Loucy (cell line): ENCODE measurements around the gene ICAM5.

ENCODE experiments used
- CTCF ChIP-seq: fragments of 200-600 bp; sonication (generic); conservative IDR thresholded peaks from 2 replicates; pipeline ENCODE4 v1.5.1; 2014; ENCODE audit warnings: mild to moderate bottlenecking, antibody characterized with exemption, low read length
- EZH2phosphoT487 ChIP-seq: fragments of 200-600 bp; IDR thresholded peaks from 2 replicates; pipeline ENCODE4 v1.6.1; 2018; ENCODE audit warnings: antibody characterized with exemption, mild to moderate bottlenecking, moderate library complexity, borderline replicate concordance

GRCh38 chr19:10290876-10291553 lies 1.3 kb downstream of the ICAM5 start:
- TF ChIP-seq CTCF (no peak), EZH2phosphoT487 (no peak)
